Breast epithelium (tissue), 4 donors: ENCODE measurements around the gene PDZD2. TPM values are rescaled to one million over a fixed set of nuclear protein-coding genes. Genes with fewer than 3 reads are reported as not detected.

Source experiments
- DNase-seq, 2 donors: peaks; one replicate each; pipeline ENCODE4 v3.0.0-alpha.2; 2019; ENCODE audit warnings: low spot score in 2 of 2
- H3K27ac ChIP-seq, 2 donors: fragments of 200-600 bp; sonication (generic) in 1 of 2; one replicate each; pipeline ENCODE4 v1.5.1; 2016 to 2019; ENCODE audit warnings: mild to moderate bottlenecking in 1 of 2
- H3K27me3 ChIP-seq, 2 donors: fragments of 200-600 bp; sonication (generic) in 1 of 2; one replicate each; pipeline versions ENCODE4 v1.5.1 to v1.6.0; 2017 to 2019; ENCODE audit warnings: control low read depth in 1 of 2, mild to moderate bottlenecking in 1 of 2
- H3K36me3 ChIP-seq: fragments of 200-600 bp; one replicate; pipeline ENCODE4 v1.5.1; 2019
- H3K4me1 ChIP-seq, 2 donors: fragments of 200-600 bp; sonication (generic); one replicate each; pipeline ENCODE4 v1.5.1; 2016 to 2019; ENCODE audit warnings: control low read depth in 1 of 2
- H3K4me3 ChIP-seq, 3 donors: fragments of 200-600 bp; sonication (generic); 1 replicate in 2 of 3; 2 replicates in 1 of 3; pipeline ENCODE4 v1.5.1; 2016 to 2019; ENCODE audit warnings: mild to moderate bottlenecking in 3 of 3, moderate library complexity in 2 of 3
- H3K9me3 ChIP-seq, 2 donors: fragments of 200-600 bp; sonication (generic) in 1 of 2; one replicate each; pipeline ENCODE4 v1.5.1; 2016 to 2019; ENCODE audit warnings: control low read depth in 1 of 2
- CTCF ChIP-seq, 3 donors: fragments of 450-650 bp; IDR thresholded peaks; one replicate each; pipeline ENCODE4 v1.5.1; 2016 to 2017; ENCODE audit warnings: antibody characterized with exemption in 3 of 3, mild to moderate bottlenecking in 3 of 3, moderate library complexity in 3 of 3
- POLR2A ChIP-seq: fragments of 450-650 bp; IDR thresholded peaks from one replicate; pipeline ENCODE4 v1.6.1; 2016; ENCODE audit warnings: antibody characterized with exemption, mild to moderate bottlenecking, moderate library complexity
- POLR2AphosphoS5 ChIP-seq, 3 donors: sonication (generic); formaldehyde crosslinking; IDR thresholded peaks; one replicate each; pipeline ENCODE4 v1.6.1; 2017; ENCODE audit warnings: antibody characterized with exemption in 3 of 3
- intact Hi-C: fragments of 100-400 bp; cut with DNase I; formaldehyde crosslinking; loops from one replicate; pipeline ENCODE4 v1.15.1; 2023; ENCODE audit warnings: low total_unique reads
- total RNA-seq, 3 donors: library from RNA; depleted of rRNA; stranded (reverse); fragments of >200 nt; gene quantifications; one replicate each; pipeline ENCODE4 v1.1.0, GENCODE V29; 2016

The PDZD2 gene
- total RNA-seq, 3 donors from 2014 or later: 16.8 to 23.3 (median 17.7) TPM

GRCh38 chr5:32090026-32090754, 451.3 kb downstream of the PDZD2 start:
- peaks cover 0 to 2% of the 10 kb centered on the region in 2 donors for H3K9me3 ChIP-seq
- TF ChIP-seq POLR2AphosphoS5 (IDR thresholded peaks at IDR 0.05) (no peak), POLR2A (no peak), CTCF (IDR thresholded peaks at IDR 0.05) (no peak)
- DNase-seq: no peak
- no peak overlapping the region for H3K27ac ChIP-seq
- intact Hi-C loops: no loop called here
- H3K27me3 ChIP-seq: no peaks in the 10 kb centered on the region
- H3K4me3 ChIP-seq: no peak overlapping the region
- H3K4me1 ChIP-seq: no peaks in the 10 kb centered on the region
- no peaks in the 10 kb centered on the region for H3K36me3 ChIP-seq

- Histone ChIP-seq H3K36me3 (no peaks in the 10 kb centered on the region), H3K27ac (no peak overlapping the region), H3K9me3 (peaks cover 0 to 2% of the 10 kb centered on the region in 2 donors), H3K27me3 (no peaks in the 10 kb centered on the region), H3K4me1 (no peaks in the 10 kb centered on the region), H3K4me3 (no peak overlapping the region)
- TF ChIP-seq POLR2AphosphoS5 (IDR thresholded peaks at IDR 0.05): no peak
- no peak for TF ChIP-seq CTCF (IDR thresholded peaks at IDR 0.05)
- TF ChIP-seq POLR2A: no peak
- no peak for DNase-seq
- intact Hi-C loops: no loop called here
These were observed 451.8 kb downstream of the PDZD2 start for GRCh38 chr5:32090755-32091128.

- Histone ChIP-seq H3K27ac (no peak overlapping the region), H3K4me1 (no peaks in the 10 kb centered on the region), H3K9me3 (no peaks in the 10 kb centered on the region), H3K4me3 (no peak overlapping the region), H3K27me3 (no peaks in the 10 kb centered on the region), H3K36me3 (no peaks in the 10 kb centered on the region)
- TF ChIP-seq POLR2A (no peak), CTCF (IDR thresholded peaks at IDR 0.05) (peak; percentile 58 to 79 (median 77))
- intact Hi-C loops: no loop called here
- peak in 1 of 2 donors; percentile 35 for DNase-seq
These were observed 454.2 kb downstream of the PDZD2 start for GRCh38 chr5:32092938-32093812.

GRCh38 chr5:32094691-32095090, 455.8 kb downstream of the PDZD2 start:
- DNase-seq: no peak
- Histone ChIP-seq H3K27me3 (no peaks in the 10 kb centered on the region), H3K9me3 (no peaks in the 10 kb centered on the region), H3K4me3 (no peak overlapping the region), H3K36me3 (no peaks in the 10 kb centered on the region), H3K27ac (no peak overlapping the region), H3K4me1 (no peaks in the 10 kb centered on the region)
- TF ChIP-seq POLR2AphosphoS5 (IDR thresholded peaks at IDR 0.05): no peak
- no peak for TF ChIP-seq POLR2A
- TF ChIP-seq CTCF (IDR thresholded peaks at IDR 0.05): no peak
- intact Hi-C loops: no loop called here

GRCh38 chr5:32095261-32095671, 456.3 kb downstream of the PDZD2 start:
- no peaks in the 10 kb centered on the region for H3K9me3 ChIP-seq
- H3K4me3 ChIP-seq: no peak overlapping the region
- no peaks in the 10 kb centered on the region for H3K36me3 ChIP-seq
- H3K27ac ChIP-seq: no peak overlapping the region
- no peaks in the 10 kb centered on the region for H3K4me1 ChIP-seq
- DNase-seq: no peak
- intact Hi-C loops: no loop called here
- no peaks in the 10 kb centered on the region for H3K27me3 ChIP-seq
- TF ChIP-seq CTCF (IDR thresholded peaks at IDR 0.05): no peak
- no peak for TF ChIP-seq POLR2AphosphoS5 (IDR thresholded peaks at IDR 0.05)
- no peak for TF ChIP-seq POLR2A
